Activated CD4-positive, alpha-beta T cell treated with anti-CD3 and anti-CD28 coated beads for 4 hours (primary cell): ENCODE data around the gene SLC16A7.
"Not testable (repeated sequence)": the region's sequence is repeated elsewhere in the genome, so short reads cannot be mapped to it uniquely, and the experiment has no call there.

ENCODE experiments used
- DNase-seq, 2 donors: peaks; one replicate each; pipeline ENCODE4 v3.0.0-alpha.2; 2020

SLC16A7 gene, protein sequence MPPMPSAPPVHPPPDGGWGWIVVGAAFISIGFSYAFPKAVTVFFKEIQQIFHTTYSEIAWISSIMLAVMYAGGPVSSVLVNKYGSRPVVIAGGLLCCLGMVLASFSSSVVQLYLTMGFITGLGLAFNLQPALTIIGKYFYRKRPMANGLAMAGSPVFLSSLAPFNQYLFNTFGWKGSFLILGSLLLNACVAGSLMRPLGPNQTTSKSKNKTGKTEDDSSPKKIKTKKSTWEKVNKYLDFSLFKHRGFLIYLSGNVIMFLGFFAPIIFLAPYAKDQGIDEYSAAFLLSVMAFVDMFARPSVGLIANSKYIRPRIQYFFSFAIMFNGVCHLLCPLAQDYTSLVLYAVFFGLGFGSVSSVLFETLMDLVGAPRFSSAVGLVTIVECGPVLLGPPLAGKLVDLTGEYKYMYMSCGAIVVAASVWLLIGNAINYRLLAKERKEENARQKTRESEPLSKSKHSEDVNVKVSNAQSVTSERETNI

DNA sequence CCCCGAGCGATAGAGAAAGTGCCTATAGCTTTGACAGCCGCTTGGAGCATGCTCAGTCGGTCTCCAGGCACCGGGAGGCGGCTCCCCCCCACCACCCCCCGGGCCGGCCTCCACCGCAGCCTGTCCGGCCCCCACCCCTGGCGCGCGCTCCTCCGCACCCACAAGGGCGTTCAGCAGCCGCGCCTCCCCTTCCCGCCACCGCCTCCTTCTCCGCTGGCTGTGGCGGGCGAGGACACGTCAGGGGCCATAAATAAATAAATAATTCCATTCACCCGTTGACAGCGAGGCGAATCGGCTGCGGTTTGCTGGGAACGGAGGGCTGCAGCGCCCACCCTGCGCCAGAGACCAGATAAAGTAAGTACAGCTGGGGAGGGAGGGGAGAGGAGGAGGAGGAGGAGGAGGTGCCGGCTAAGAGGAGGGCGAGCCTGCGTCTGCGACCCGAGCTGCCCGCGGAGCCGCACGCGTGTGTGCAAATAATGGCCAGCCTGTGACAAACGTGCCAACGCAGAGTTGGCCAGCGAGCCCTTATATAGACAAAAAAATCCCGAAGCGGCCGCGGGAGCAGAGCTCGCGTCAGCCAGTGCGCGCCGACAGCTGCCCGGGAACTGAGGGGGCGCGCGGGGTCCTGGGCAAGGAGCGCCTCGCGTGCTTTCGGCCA, at the start of gene SLC16A7:
TSS of gene SLC16A7 (plus strand) at position 147 of the 658 bp plus-strand sequence. CDS start 108,773 bp downstream, outside the sequence.
- peak; percentile 79 to 89 for DNase-seq

DNA sequence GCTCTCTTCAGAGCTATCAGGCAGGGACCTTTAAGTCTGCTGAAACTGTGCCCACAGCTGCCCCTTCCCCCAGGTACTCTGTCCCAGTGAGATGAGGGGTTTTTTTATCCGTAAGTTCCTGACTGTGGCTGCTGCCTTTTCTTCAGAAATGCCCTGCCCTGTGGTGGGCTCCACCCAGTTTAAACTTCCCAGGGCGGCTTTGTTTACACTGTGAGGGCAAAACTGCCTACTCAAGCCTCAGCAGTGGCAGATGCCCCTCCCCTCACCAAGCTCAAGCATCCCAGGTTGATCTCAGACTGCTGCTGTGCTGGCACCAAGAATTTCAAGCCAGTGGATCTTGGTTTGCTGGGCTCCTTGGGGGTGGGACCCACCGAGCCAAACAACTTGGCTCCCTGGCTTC, 46.9 kb upstream of the SLC16A7 start:
- no peak for DNase-seq

DNA sequence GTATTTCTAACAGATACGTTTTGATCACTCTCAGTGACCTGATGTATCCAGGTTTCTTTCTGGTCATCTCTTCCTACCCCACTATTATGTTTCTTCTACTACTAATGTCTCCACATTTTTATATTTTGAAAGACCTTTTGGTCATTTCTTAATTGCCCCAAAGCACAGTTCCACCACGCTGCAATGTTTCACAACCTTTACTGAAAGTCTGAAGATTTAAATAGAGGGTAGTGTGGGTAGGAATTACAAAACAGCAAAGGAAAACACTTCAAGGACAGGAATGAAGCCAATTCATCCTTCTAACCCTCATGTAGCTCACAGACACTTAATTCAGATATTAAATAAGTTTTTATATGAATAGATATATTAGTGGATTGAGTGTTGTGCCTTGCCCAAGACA, 36.1 kb upstream of the SLC16A7 start:
- no peak for DNase-seq

DNA sequence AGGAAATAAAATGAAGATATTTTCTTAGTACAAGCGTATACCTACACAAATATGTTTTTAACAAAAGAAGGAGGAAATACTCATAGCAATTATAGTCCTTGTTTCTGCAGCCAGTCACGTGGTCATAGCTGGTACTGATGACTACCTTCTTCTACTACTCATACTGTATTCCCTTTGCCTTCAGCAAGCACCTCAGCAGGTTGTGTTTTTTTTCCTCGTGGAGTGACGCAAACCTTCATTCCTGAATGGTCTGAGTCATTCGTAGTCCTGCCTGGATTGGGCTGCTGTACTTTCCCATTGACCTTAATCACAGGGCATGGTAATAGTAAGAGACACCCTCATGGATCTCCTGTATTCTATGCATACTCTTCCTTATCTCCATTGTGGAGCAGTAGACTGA, 25.7 kb upstream of the SLC16A7 start:
- DNase-seq = no peak

DNA sequence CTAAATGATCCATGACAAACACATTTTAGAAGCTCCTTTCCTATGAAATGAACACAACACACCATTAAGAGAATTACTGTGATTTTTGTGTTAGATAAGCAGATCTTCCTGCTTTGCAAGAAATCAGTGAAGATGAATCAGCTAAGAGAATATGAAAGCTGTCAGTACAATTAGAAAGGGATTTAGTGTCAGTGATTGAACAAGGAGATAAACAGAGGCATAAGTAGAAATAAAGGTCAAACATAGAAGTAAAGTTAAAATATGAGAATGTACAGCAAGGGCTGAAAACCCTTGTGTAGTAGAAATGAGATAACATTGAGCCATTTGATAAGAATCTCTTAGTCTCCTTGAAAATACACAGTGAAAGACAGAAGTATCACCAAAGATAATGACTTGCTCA, 21.4 kb upstream of the SLC16A7 start:
- DNase-seq = no peak

DNA sequence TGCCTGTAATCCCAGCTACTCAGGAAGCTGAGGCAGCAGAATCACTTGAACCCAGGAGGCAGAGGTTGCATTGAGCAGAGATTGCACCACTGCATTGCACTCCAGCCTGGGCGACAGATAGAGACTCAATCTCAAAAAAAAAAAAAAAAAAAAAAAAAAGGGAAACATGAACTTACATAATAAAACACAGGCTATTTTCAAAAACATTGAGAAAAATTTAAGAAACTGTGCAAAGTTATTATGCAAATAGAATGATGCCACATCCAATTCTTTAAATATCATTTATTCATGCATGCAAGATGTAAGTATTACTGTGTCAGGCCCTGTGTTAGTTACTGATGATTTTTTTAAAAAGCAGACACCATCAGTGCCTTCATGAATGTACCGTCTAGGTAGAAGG, 20.0 kb upstream of the SLC16A7 start:
- DNase-seq = no peak

DNA sequence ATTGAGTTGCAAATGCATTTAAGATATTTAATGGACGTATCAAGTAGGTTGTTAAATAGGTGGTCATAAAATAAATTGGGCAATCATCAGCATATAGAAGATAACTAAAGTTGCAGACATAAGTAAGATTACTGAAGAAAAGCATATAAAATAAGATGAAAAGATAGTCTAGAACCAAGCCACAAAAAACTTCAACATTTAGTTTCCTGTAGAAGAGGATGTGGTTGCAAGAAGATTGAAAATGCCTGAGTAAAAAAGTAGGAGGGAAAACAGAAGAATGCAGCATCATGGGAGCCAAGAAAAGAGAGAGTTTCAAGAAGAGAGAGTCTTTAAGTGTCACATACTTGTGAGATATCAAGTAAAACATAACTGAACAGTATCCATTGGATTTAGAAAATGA, 17.6 kb upstream of the SLC16A7 start:
- no peak for DNase-seq

DNA sequence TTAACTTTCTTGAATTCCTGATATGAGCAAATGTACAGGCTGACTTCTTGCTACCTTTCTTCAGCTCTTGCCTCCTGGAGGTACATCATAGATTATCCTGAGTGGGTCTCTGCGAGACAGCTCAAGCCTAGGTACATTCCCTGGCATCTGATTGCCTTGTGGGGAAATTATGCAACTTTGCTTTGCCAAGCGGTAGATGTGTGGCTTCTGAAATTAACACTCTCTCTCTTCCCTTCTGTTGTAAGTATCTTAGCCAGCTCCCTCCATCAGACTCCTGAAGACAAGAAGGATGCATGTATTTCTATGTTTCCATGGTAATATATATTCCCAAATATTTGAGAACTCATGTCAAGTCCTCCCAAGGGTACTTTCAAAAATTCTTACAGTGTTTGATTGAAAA, 16.2 kb upstream of the SLC16A7 start:
- DNase-seq = no peak

DNA sequence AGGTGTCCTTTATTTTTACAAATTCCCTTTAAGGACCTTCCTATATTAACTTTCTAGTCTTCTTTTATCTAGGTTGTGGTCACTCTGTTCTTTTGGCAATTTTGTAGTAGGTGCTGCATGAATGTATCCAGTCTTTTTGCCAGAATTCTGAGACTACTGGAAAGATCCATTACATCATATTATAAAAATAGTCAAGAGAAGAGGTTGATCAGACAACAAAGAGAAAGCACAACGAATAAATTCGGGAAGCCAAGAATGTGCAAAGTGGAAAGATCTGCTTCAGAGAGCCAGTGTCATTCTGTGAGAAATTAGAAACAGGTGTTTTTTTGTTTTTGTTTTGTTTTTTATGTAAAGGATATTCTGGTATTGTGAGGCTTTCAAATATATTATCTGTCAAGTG, 15.8 kb upstream of the SLC16A7 start:
- DNase-seq = no peak

DNA sequence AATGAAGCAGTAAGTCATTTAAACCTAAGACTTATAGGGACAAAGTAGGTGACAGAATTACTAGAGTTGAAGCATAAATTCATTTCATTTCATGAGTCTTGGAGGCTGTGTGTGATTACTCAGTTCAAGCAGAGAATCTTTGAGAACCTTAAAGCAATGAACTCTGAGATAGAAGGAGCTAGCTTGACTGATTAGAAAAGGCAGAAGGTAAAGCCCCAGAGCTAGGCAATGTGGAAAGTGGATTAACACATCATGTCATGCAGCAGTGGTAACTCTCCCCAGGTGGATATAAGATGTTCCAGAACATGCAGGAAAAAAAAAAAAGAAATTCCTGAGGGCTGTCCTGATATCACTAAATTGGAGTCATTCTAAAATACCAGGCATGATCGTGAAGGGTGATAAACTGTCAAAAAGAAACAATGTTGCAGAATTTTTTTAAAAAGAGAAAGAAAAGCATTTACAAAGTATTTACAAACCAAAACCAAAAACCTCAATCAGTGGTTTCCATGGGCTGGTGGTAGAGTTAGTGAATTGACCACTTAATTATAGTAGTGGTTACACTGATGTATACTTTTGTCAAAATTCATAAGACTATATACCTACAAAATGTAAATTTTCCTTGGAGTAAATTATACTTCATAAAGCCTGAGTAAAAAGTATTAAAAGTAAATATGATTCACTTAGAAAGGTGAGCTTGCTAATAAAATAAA, 12.7 kb upstream of the SLC16A7 start:
- no peak for DNase-seq

DNA sequence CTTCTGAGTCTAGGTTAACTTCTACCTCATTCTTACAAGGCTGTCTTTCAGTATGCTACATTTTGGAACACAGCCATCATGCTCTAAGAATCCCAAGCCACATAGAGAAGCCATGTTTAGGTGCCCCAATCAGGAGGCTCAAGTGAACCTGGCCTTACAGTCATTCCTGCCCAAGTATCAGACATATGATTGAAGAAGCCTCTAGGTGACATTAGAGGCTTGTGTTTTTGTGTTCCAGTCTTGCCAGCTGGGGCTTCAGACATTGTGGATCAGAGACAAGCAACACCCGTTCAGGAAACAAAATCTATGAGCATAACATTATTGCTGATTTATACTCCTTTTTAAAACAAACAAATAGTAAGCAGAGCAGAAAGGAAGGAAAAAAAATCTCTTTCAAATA, 8.1 kb upstream of the SLC16A7 start:
- no peak for DNase-seq

DNA sequence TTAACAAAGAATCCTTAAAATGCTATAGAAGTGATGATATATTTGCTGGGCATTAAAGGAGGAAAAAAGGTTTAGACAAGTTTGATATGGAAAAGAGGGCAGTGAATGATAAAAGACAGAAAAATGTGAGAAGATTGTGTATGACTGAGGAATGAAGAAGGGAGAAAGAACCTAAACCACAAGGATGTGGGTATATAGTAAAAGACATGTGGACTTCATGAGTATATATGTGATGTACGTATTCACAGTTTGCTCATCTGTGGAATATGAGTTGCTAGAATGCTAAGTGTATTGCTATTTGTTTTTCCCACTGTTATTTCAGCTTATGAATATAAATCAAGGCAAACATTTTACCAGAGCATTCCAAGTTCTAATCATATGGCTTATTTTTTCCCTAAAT, 2.1 kb upstream of the SLC16A7 start:
- DNase-seq = no peak

DNA sequence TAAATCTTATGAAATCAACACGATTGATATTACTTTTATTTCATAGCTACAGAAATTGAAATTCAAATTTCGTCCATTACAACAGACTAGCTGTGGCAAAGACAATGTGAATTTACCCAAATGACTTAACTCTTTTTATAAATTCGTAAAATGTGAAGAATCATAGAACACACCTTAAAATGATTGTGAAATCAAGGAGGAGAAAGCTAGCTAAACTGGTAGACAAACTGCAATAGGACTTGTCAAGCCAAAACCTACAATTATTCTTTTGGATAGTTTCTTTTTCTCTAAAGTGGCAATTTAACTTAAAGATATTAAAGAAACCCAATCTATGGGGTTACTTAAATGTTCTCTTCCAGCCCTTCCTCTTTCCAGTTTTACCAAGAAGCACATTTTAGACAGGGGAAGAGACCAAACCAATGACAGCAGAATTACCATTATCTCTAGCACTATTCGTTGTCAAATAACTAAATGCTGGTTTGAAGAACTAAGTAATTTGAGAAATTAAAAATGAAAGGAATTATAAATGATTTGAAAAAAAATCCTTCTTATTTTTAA, 807 bp upstream of the SLC16A7 start:
- no peak for DNase-seq

DNA sequence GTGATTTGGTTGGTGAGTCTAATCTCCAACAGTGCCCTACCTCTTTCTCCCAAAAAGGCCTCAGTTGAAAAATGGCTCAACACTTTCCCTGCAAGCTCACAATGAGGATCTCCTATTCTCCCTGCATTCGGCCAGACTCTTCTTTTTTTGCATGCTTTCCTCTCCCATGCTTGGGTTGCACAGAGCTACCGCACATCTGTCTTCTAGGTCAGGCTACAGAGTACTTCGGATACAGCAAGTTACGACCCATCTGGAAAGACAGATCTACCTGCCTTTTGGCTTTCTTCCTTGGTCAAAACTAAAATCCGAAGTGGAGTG, 305 bp upstream of the SLC16A7 start:
- DNase-seq = no peak

DNA sequence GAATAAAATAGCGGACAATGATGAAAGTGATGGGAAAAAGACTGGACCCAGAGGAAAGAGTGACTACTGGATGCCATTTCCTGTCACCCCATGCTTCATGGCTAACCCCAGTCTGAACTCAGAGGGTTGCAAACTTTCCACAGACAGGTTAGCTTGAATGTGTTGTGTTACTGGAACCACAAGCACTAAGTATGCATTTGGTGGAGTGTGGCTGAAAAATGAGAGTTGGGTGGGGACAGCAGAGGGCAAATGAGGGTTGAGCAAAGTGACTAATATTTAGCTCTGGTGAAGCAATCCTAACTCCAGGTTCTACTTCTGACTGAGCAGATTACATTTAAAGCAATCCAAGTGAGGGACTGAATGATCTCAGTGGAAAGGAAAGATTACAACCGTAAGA, 1.6 kb downstream of the SLC16A7 start:
- DNase-seq = peak; percentile 60 to 64

DNA sequence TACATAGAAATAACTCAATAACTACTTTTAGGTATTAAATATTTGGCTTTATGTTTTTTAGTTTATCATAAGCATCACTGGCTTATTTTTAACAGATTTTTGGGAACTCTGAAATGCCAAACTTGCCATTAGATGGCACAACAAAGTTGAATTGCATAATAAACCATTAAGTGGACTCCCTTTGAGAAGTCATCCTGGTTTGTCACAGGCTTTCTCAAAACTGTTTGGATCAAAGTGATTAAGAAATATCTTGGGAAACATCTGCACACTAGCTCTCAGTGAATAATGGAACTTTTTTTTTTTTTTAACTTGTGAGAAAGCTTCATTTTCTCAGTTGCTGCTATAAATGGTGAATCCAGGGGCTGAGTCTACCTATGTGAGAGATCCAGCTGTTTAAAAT, 4.3 kb downstream of the SLC16A7 start:
- no peak for DNase-seq

DNA sequence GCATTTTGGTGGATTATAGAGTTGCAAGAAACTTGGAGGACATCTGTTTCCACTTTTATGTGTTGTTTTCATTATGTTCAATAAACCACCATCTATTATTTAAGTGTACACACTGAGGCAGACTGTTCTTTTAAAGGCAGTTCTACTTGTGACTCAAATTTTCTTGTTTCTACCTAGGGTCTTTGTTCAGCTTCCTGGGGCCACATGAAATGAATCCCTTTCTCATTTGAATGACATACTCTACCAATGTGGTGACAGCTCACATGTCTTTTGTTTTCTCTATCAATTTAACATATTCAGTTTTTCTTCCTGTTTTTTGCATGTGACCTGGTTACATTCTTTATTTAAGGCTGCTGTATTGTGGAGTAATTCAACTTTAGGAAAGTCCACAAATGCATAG, 7.9 kb downstream of the SLC16A7 start:
- no peak for DNase-seq

DNA sequence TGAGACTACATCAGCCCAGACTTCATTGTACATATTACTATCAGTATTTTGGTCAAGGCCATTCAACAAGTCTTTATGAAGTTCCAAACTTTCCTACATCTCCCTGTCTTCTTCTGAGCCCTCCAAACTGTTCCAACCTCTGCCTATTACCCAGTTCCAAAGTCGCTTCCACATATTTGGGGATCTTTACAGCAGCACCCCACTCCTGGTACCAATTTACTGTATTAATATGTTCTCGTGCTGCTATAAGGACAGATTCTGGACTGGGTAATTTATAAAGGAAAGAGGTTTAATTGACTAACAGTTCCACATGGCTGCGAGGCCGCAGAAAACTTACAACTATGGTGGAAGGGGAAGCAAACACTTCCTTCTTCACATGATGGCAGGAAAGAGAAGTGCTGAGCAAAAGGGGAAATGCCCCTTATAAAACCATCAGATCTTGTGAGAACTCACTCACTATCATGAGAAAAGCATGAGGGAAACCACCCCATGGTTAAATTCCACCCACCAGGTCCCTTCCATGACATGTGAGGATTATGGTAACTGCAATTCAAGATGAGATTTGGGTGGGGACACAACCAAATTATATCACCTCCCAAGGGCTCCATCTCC, 17.1 kb downstream of the SLC16A7 start:
- not testable (repeated sequence) for DNase-seq

DNA sequence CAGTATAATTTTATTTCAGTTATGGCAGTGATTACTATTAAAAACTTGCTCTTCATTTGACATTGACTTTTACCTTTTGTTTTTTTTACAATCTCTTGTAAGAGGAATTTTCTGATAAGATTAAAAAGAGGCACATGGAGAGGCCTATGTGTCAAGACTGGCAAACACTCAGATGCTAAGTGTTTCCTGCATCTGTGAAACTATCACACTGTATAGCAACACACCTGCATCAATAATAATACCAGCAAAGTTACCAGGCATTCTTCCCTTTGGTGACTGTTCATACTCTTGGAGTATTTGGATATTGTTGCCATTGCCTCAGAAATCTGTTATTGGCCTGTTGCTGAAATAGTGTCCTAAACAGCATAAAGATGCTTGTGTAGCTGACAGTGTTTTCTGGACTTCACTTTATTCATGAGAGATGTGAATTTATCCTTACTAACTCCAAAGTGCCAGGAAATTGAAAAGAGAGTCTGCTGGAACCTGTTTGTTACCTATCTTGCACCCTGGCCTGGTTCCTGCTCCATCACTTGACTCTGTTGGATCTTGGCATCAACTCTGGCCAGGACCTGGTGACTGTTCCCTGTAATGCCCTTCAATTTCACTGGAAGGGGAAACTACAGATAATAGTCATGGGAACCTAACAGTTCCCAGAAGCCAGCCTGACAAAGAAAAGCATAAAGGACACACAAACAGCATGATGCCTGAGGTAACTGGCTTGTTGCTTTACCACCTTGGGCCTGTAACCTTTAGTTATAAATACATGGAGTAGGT, 19.8 kb downstream of the SLC16A7 start:
- no peak for DNase-seq

DNA sequence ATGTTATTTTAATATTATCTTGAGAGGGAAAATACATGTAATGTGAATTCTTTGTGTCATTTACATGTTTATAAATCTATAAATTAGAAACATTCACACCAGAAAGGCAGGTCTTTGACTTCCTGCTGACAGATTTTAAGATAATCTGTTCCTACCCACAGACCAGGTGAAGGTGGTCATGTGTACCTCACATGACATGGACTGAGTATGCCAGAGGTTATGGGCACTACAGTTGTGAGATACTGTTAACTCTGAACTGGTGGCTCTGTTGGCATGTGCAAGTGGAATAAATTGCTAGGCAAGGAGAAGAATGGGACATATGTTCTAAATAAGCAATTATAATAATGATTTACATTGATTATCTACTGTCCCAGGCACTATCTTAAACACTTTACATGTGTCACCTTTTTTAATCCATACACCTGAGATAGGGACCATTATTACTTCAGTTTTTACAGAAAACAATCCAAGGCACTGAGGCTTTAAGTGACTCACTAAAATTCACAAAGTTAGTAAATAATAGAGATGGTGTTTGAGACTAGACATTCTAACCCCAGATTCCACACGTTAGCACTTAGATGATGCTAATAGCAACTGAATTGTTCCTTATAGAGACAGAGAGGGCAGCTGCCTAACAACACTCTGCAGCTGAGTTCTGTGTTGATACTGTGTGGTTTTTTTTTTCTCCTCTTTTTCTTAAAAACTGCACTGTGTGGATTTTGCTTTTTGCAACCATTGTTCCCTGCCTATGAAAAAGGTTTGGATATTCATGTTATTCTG, 23.8 kb downstream of the SLC16A7 start:
- DNase-seq = no peak

DNA sequence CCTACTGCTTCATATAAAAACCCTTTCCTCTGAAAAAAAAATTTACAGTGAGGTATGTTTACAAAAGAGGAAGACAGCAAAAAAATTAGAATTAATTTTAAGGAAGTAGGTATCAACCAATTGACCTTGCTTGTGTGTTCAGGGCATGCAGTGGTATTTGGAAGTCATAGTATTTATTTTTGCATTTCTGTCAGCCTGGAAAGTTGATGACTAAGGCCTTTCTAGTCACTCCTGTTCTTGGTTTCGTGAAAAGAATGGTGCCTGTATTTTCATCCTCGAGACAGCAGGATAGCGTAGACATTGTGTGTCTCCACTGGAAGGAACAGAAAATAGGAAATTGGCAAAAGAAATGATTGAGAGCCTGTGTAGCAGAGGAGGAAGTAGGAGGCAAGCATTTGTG, 24.5 kb downstream of the SLC16A7 start:
- DNase-seq = no peak
